Activated T-cell treated with anti-CD3 and anti-CD28 coated beads for 24 hours (primary cell): ENCODE data around the gene ADGRV1.
"Not testable (repeated sequence)": the region's sequence is repeated elsewhere in the genome, so short reads cannot be mapped to it uniquely, and the experiment has no call there.

Source experiments
- DNase-seq: peaks from one replicate; pipeline ENCODE4 v3.0.0-alpha.2; 2020; ENCODE audit warnings: low read depth

The ADGRV1 gene

DNA sequence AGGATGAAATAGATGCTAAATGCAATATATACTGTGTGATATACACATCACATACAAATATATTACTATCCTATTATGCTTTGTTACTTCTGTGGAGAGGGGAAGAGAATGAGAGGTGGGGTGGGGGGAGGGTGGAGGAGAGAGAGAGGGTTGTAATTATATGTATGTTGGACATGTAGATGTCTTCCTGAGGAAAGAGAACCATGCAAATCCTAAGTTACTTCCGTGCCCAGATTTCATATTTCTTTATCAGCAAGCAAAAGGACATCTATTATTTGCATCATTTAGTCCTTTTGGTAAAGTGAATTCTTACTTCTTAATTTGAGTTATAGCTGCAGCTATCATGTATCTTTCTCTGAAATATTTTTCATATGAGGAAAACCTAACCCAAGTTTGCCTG, 187.5 kb downstream of the ADGRV1 start:
- no peak for DNase-seq

DNA sequence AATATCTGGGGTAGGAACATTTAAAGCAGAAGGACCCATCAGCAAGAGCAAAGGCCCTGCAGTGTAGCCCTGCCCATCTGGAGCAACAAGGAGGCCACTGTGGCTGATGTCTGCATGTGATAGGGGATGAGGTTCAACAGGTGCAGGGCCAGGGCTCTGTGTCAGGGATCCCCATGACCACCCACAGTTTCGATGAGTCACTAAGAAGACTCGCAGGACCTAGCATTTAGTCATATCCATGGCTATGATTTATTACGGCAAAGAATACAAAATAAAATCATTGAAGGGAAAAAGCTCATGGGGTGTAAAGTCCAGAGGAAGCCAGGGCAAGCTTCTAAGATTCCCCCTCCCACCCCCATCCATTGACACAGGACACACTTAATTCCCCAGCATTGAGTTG, 188.6 kb downstream of the ADGRV1 start:
- DNase-seq: no peak

DNA sequence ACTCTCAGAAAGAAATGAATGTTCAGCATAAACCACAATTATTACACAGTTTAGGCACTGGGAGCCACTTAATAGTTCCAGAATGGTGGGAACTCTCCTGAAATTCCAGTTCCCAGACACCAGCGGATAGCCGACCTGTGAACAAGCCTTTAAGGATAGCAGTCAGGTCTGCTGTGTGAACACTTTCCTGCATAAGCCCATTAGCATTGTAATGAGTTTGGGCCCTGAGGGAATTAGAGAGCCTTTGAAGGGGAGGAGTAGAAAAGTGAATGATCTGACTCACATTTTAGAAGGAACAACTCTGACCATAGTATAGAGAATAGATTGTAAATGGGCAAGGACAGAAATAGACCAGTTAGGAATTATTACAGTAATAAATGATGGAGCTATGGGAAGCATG, 189.1 kb downstream of the ADGRV1 start:
- DNase-seq: no peak

DNA sequence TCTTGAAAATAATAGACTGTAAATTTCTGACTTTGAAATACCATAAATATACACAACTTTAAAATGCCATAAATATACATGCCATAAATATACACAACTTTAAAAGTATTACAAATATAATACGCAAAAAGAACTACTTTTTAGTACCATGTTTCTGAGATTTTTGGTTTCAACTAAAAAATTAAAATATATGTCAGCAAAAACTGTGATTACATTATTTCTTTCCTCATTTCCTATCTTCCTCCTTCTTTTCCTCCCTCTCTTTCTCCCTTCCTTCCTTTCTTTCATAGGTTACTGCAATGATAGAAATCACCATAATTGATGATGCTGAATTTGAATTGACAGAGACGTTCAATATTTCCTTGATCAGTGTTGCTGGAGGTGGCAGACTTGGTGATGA, 200.5 kb downstream of the ADGRV1 start:
- no peak for DNase-seq

DNA sequence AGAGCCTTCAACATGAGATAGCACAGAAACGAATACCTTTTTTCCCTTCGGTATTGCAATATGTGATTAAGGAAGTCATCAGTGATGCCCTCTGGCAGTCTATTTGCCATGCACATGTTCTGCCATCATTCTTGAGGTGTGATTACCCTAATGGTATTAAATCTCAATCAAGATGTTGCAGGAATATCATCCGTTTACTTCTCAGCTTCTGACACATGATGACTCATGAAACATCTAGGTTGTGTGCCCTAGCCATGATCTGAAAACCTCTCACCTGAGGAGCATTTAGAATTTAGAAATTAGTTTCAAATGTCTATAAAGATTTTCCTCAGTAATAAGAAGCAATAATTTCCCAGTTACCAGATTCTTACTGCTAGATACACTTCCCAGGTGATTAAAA, 209.1 kb downstream of the ADGRV1 start:
- no peak for DNase-seq

DNA sequence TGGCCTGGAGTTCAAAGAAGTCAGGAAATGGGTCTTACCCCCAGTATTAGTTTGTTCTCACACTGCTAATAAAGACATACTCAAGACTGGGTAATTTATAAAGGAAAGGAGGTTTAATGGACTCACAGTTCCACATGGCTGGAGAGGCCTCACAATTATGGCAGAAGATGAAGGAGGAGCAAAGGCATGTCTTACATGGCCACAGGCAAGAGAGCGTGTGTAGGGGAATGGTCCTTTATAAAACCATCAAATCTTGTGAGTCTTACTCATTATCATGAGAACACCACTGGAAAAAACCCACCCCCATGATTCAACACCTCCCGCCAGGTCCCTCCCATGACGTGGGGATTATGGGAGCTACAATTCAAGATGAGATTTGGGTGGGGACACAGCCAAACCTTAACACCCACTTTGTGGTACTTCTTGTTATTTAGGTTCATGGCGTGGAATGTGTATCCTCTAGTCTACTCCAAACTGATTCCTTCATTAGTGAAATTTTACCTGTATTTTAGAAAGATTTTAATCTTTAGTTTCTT, 211.5 kb downstream of the ADGRV1 start:
- not testable (repeated sequence) for DNase-seq

DNA sequence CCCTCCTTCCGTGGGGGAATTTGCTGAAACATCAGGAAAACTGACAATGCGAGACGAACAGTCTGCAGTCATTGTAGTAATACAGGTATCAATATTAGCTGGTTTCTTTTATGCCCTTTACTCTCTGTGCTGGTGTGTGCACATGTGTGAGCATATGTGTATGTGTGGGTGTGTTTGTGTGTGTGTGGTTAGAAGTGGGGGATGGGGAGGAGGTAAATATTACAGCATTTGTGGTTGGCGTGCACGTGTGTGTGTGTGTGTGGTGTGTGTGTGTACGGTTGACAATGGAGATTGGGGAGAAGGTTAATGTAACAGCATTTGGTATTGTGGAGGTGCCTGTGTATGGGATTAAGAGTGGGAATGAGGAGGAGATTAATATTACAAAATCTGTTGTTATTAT, 219.4 kb downstream of the ADGRV1 start:
- DNase-seq: no peak

DNA sequence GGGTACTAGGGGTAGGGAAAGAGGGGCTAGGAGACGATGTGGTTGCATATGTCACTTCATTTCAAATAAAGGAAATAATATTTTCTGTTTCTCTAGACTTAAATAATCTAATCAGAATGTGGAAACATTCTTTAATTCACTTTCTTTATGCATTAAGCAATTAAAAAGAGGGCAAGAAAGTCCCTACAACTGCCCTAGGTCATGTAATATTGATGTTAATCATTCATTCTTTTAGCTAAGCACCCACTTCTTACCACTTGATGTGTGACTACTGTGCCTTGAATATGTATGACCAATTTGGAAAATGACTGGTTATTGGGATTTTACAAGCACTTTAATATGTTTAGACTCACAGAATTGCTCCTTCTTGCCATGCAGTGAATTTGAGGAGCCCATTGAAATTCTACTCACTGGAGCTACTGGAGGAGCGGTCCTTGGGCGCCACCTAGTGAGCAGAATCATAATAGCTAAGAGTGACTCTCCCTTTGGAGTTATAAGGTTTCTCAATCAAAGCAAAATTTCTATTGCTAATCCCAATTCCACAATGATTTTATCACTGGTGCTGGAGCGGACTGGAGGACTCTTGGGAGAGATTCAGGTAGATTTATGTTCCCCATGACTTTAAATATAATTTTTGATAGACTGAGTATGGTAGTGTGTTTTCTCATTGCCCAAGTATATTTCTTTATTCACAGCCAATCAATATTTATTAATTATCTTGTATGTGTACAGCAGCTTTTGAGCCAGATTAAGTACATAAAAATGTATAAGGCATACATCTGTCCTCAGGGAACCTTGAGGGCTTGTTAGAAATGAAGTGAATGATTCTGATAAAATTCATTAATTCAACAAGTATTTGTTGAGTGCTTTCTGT, 225.1 kb downstream of the ADGRV1 start:
- DNase-seq: peak; percentile 59

DNA sequence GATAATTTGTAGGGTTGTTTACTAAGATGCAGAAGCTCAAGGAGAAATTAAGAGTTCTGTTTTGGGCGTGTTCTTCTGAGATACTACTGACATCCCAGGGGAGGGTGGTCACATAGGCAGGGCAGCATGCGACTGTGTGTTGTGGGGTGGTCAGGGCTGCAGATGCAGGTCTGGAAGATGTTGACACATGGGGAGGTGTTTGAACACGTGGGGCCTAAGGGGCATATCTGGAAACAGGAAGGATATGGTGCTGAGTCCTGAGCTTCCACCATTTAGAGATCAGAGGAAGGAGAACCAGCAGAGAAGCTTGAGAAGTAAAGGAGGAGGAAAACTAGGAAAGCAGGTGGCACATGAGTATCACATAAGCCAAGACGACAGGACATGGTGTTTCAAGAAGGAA, 228.2 kb downstream of the ADGRV1 start:
- no peak for DNase-seq

DNA sequence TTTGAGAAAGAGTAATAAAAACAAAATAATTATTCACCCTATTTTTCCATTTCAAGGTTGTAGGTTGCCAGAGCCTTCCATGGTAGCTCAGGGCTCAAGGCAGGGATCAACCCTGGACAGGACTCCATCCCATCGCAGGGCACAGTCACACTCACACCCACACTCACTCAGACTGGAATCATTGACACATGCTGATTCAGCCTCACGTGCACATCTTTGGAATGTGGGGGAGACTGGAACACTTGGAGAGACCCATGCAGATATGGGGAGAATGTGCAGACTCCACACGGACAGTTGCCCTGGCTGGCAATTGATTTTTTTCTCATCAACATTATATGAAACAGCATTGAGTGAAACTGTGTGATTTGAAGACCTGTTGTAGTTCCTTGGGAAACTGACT, 234.1 kb downstream of the ADGRV1 start:
- DNase-seq: no peak

DNA sequence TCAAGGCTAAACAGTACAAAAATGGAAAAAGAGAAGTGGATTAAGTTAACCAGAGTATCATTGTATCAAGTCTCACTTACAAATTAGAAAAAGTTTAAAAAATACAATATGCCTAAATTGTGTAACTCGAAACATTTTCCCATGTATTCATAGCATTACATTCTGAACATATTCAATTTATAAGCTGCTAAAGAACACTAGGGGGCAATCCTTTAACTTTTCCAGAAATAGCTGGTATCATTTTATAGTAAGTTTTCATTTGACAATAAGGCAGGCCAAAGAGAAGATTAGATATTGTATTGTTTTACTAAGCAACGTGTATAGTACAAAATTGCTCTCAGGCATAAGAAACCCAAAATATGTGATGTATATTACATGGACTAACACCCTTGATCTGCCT, 234.6 kb downstream of the ADGRV1 start:
- no peak for DNase-seq

DNA sequence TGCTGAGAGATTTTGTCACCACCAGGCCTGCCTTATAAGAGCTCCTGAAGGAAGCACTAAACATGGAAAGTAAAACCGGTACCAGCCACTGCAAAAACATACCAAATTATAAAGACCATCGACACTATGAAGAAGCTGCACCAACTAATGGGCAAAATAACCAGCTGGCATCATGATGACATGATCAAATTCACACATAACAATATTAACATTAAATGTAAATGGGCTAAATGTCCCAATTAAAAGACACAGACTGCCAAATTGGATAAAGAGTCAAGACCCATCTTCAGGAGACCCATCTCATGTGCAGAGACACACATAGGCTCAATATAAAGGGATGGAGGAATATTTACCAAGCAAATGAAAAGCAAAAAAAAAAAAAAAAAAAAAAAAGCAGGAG, 238.3 kb downstream of the ADGRV1 start:
- not testable (repeated sequence) for DNase-seq

DNA sequence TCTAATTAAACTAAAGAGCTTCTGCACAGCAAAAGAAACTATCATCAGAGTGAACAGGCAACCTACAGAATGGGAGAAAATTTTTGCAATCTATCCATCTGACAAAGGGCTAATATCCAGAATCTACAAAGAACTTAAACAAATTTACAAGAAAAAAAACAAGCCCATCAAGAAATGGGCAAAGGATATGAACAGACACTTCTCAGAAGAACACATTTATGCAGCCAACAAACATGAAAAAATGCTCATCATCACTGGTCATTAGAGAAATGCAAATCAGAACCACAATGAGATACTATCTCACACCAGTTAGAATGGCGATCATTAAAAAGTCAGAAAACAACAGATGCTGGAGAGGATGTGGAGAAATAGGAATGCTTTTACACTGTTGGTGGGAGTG, 241.5 kb downstream of the ADGRV1 start:
- not testable (repeated sequence) for DNase-seq

DNA sequence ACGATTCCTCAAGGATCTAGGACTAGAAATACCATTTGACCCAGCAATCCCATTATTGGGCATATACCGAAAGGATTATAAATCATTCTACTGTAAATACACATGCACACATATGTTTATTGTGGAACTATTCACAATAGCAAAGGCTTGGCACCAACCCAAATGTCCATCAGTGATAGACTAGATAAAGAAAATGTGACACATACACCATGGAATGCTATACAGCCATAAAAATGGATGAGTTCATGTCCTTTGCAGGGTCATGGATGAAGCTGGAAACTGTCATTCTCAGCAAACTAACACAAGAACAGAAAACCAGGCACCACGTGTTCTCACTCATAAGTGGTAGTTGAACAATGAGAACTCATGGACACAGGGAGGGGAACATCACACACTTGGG, 241.9 kb downstream of the ADGRV1 start:
- DNase-seq: not testable (repeated sequence)

DNA sequence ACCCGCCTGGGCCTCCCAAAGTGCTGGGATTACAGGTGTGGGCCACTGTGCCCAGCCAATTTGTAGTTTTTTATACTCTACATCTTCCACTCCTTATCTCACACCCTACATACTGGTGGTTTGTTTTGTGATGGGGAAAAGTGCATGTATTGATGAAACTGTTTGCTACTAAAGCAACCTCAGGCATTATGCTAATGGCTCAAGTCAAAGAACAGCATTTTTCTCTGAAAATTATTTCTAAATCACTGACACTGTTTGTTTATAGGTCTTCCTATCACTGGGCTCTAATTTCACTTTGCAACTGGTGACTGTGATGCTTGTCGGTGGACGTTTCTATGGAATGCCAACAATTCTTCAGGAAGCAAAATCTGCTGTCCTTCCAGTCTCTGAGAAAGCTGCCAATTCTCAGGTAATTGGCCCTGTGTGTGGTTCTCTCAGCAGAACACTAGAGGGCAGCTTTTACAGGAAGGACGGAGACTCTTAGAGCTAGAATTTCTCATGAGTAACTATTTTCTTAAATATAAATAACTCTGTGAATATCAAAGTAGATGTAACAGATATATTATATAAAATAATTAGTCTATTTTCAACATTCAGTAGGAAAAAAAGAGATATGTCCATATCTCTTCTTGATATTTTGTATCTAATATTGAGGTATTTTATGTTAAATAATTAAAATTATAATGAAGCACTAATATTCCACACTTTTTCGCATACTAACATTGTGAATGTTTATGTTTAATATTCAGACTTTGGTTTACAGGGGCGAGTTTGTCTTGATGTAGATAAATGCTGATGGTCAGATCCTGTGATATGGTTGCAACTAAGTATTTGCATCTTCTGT, 244.1 kb downstream of the ADGRV1 start:
- no peak for DNase-seq

DNA sequence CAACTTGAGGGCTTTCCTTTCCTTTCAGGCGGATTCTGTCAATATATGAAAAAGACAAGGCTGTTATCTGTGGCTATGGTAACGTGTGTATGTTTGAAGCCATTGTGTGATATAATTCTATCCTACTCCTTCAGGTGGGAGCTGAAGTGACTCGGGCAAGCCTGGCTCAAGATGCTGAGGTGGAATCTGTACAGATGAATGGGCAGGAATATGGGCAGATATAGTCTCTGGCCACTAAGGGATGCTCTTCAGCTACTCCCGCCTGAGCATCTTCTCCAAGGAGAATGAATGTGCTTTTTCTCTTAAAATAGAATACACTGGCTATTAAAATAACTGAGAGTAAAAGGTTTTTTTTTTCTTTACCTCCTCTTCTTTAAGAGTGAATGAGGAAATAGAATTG, 244.8 kb downstream of the ADGRV1 start:
- DNase-seq: no peak

DNA sequence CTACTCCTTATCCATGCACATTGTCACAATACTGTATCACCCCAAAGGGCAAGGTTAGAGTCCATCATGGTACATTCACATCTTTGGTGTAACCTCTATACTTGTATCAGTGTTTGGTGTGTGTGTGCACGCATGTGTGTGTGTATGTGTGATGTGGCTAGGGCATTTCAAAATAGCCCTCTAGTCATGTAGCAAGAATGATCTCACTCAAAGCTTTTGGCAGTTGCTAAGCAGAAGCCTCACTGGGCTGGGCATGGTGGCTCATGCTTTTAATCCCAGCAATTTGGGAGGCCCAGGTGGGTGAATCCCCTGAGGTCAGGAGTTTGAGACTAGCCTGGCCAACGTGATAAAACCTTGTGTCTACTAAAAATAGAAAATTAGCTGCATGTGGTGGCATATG, 245.3 kb downstream of the ADGRV1 start:
- no peak for DNase-seq

DNA sequence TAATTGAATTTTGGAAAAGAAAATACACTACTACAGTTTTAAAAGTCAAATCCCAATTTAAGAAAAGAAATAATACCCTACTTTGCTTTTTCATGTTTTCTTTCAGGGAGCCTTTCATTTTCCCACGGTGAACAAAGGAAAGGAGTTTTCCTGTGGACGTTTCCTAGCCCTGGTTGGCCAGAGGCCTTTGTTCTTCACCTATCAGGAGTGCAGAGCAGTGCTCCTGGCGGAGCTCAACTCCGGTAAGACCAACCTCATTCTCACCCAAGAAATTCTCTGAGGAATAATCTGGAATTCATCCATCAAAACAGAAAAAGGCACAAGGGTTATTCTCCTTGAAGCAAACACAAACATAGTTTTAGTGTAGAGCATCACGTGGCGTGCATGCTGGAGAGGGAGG, 248.9 kb downstream of the ADGRV1 start:
- no peak for DNase-seq

DNA sequence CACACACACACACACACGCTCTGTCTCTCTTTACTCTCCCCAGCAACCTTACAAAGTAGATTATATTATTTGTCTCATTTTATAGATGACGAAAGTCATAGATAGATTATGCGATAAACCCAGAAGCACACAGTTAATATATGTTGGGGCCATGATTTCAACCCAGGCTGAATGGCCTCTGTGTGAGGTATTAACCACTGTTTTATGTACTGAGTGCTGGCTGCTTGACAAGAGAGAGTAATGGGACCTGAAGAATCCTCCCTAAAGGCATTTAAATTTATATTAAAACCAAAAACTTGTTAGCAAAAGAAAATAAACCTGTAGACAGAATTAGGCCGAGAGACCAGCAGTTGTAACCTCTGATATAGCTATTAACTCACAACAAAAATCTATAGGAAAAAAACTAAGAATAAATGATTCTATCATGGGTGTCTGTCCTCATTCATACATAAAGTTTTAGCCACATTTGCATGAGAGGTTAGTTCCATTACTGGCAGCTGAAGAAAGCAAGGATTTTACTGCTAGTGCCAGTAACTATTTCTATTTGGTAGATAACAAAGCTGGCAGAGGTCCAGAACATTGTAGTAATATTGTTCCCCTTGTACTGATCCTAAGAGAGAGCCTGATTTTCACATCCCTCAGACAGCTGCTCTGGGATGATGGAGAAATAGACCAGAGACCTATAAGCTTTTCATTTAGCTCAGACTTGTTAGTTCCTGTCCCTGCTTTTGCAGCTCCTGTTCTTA, 250.9 kb downstream of the ADGRV1 start:
- DNase-seq: no peak

DNA sequence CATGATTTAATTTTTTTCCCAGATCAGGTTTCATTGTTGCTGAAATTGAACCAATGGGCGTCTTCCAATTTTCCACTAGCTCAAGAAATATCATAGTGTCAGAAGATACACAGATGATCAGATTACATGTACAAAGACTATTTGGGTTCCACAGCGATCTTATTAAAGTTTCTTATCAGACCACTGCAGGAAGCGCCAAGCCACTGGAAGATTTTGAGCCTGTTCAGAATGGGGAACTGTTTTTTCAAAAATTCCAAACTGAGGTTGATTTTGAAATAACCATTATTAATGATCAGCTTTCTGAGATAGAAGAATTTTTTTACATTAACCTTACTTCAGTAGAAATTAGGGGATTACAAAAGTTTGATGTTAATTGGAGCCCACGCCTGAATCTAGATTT, 251.6 kb downstream of the ADGRV1 start:
- DNase-seq: no peak

DNA sequence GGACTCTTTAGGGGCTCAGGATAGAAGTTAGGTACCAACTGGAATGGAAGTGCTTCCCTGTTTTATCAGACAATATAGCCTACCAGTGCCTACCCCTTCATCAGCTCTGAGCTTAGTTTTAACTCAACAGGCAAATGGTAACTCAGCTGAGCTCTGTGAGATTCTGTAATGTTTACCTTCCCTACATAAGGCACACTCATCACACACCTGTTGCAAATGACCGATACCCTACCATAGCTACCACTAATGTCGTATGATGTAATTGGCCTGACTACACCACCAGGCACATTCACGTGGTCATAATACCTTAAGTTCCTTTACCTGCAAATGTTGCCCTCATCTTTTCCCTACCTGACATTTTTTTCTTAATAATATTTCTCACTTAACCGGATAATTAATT, 254.8 kb downstream of the ADGRV1 start:
- DNase-seq: no peak

DNA sequence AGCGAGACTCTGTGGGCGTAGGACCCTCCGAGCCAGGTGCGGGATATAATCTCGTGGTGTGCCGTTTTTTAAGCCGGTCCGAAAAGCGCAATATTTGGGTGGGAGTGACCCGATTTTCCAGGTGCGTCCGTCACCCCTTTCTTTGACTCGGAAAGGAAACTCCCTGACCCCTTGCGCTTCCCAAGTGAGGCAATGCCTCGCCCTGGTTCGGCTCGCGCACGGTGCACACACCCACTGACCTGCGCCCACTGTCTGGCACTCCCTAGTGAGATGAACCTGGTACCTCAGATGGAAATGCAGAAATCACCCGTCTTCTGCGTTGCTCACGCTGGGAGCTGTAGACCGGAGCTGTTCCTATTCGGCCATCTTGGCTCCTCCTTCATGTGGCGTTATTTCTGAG, 263.5 kb downstream of the ADGRV1 start:
- DNase-seq: not testable (repeated sequence)
